ENCODE measurements around the gene BPIFB4. TPM values are rescaled to one million over a fixed set of nuclear protein-coding genes. Genes with fewer than 3 reads are reported as not detected.
"Not testable (repeated sequence)": the region's sequence is repeated elsewhere in the genome, so short reads cannot be mapped to it uniquely, and the experiment has no call there.

The BPIFB4 gene
- total and polyA plus RNA-seq, 7 donors: not detected

GRCh38 chr20:33112547-33113386 is 33.3 kb downstream of the BPIFB4 start:
- no peaks in the 10 kb centered on the region for H3K4me1 ChIP-seq
- no peak overlapping the region for H3K27ac ChIP-seq
- H3K27me3 ChIP-seq (ENCODE audit: insufficient read depth in 3 of 3, low read length in 2 of 3): no peaks in the 10 kb centered on the region
- H3K4me3 ChIP-seq: no peak overlapping the region
- H3K9me3 ChIP-seq: no peaks in the 10 kb centered on the region
- DNase-seq (no peak), ATAC-seq (no peak)
- no peak for TF ChIP-seq CTCF (IDR thresholded peaks at IDR 0.05)
- WGBS, 3 donors: 72 to 85% (median 73%) methylated on average over 7 of the region's 7 CpGs
- intact Hi-C loops (cut with DNase I): no loop called here
- H3K36me3 ChIP-seq (ENCODE audit: insufficient read depth in 1 of 2, low read depth in 1 of 2): no peaks in the 10 kb centered on the region

GRCh38 chr20:33113387-33113908 is 34.0 kb downstream of the BPIFB4 start:
- Histone ChIP-seq H3K27me3 (ENCODE audit: insufficient read depth in 3 of 3, low read length in 2 of 3) (peaks cover 0 to 5% (median 0%) of the 10 kb centered on the region in 3 donors), H3K9me3 (no peaks in the 10 kb centered on the region), H3K36me3 (ENCODE audit: insufficient read depth in 1 of 2, low read depth in 1 of 2) (no peaks in the 10 kb centered on the region), H3K4me1 (no peaks in the 10 kb centered on the region), H3K27ac (no peak overlapping the region), H3K4me3 (no peak overlapping the region)
- ATAC-seq (no peak), DNase-seq (no peak)
- no peak for TF ChIP-seq CTCF (IDR thresholded peaks at IDR 0.05)
- 28 to 50% (median 33%) methylated on average over 6 of the region's 6 CpGs for WGBS, 3 donors
- intact Hi-C loops (cut with DNase I): no loop called here

GRCh38 chr20:33115501-33115900 is 36.1 kb downstream of the BPIFB4 start:
- intact Hi-C loops (cut with DNase I): not testable (repeated sequence)

GRCh38 chr20:33119725-33120720 is 40.6 kb downstream of the BPIFB4 start:
- no peak for TF ChIP-seq CTCF (IDR thresholded peaks at IDR 0.05)
- WGBS, 3 donors: 45 to 52% (median 49%) methylated on average over 3 of the region's 3 CpGs
- DNase-seq: no peak
- no peaks in the 10 kb centered on the region for H3K9me3 ChIP-seq
- intact Hi-C loops (cut with DNase I): no loop called here
- H3K4me3 ChIP-seq: no peak overlapping the region
- no peak for ATAC-seq
- no peak overlapping the region for H3K27ac ChIP-seq
- H3K4me1 ChIP-seq: no peaks in the 10 kb centered on the region
- no peaks in the 10 kb centered on the region for H3K36me3 ChIP-seq (ENCODE audit: insufficient read depth in 1 of 2, low read depth in 1 of 2)
- peaks cover 0 to 9% (median 0%) of the 10 kb centered on the region in 3 donors for H3K27me3 ChIP-seq (ENCODE audit: insufficient read depth in 3 of 3, low read length in 2 of 3)

More at GRCh38 chr20:33115501-33115900, 36.1 kb downstream of the BPIFB4 start:
- WGBS, 3 donors: 89 to 93% (median 93%) methylated on average over 12 to 31 of the region's 34 CpGs
- H3K27ac ChIP-seq; DNase-seq; ATAC-seq; H3K4me1 ChIP-seq; H3K36me3 ChIP-seq (ENCODE audit: insufficient read depth in 1 of 2, low read depth in 1 of 2); H3K4me3 ChIP-seq; H3K9me3 ChIP-seq; H3K27me3 ChIP-seq (ENCODE audit: insufficient read depth in 3 of 3, low read length in 2 of 3): not testable (repeated sequence)

Data from psoas muscle (tissue), 8 donors.